Astrocyte (in vitro differentiated cells and primary cell): ENCODE data around the gene HACD1. TPM values are rescaled to one million over a fixed set of nuclear protein-coding genes. Genes with fewer than 3 reads are reported as not detected.

ENCODE experiments used
- DNase-seq: peaks from one replicate; pipeline ENCODE4 v3.0.0-alpha.2; 2010; ENCODE audit warnings: low read depth
- FAIRE-seq: peaks from 2 replicates; lab custom pipeline; 2011; peaks lifted over from hg19 to GRCh38; lab: Jason Lieb, UNC
- H2AFZ ChIP-seq: 2 replicates; pipeline ENCODE4 v1.6.0; 2012; ENCODE audit warnings: low read depth, low read length, inconsistent platforms
- H3K27ac ChIP-seq: 2 replicates; pipeline ENCODE4 v1.5.1; 2011; ENCODE audit warnings: low read depth, low read length, inconsistent platforms
- H3K27me3 ChIP-seq: 2 replicates; pipeline ENCODE4 v1.6.0; 2011; ENCODE audit warnings: low read length, inconsistent platforms; ENCODE audit not compliant: insufficient read depth
- H3K36me3 ChIP-seq: 2 replicates; pipeline ENCODE4 v1.5.1; 2011; ENCODE audit warnings: low read length, inconsistent platforms; ENCODE audit not compliant: insufficient read depth
- H3K4me1 ChIP-seq: 2 replicates; pipeline ENCODE4 v1.5.1; 2011; ENCODE audit warnings: low read length, inconsistent platforms; ENCODE audit not compliant: insufficient read depth
- H3K4me2 ChIP-seq: 2 replicates; pipeline ENCODE4 v1.6.0; 2012; ENCODE audit warnings: low read length, inconsistent platforms
- H3K4me3 ChIP-seq: 2 replicates; pipeline ENCODE4 v1.5.1; 2011; ENCODE audit warnings: low read depth, mild to moderate bottlenecking, low read length, inconsistent platforms; ENCODE audit not compliant: insufficient read depth
- H3K79me2 ChIP-seq: 2 replicates; pipeline ENCODE4 v1.6.0; 2012; ENCODE audit warnings: mild to moderate bottlenecking, low read length, inconsistent platforms; ENCODE audit not compliant: insufficient read depth
- H3K9ac ChIP-seq: 2 replicates; pipeline ENCODE4 v1.6.0; 2012; ENCODE audit warnings: mild to moderate bottlenecking, low read length, inconsistent platforms
- H3K9me3 ChIP-seq: 2 replicates; pipeline ENCODE4 v1.5.1; 2012; ENCODE audit warnings: low read depth, mild to moderate bottlenecking, low read length, inconsistent platforms; ENCODE audit not compliant: insufficient read depth
- H4K20me1 ChIP-seq: 2 replicates; pipeline ENCODE4 v1.6.0; 2012; ENCODE audit warnings: low read length, inconsistent platforms; ENCODE audit not compliant: insufficient read depth
- H3K27ac Mint-ChIP-seq: one replicate; pipeline ENCODE4 v1.8.0; 2021; ENCODE audit warnings: mild to moderate bottlenecking, mixed read lengths; ENCODE audit not compliant: unreplicated experiment
- H3K27me3 Mint-ChIP-seq: one replicate; pipeline ENCODE4 v1.8.0; 2021; ENCODE audit warnings: low read depth, mixed read lengths; ENCODE audit not compliant: unreplicated experiment
- H3K36me3 Mint-ChIP-seq: one replicate; pipeline ENCODE4 v1.8.0; 2021; ENCODE audit warnings: low read depth, mixed read lengths; ENCODE audit not compliant: unreplicated experiment
- H3K4me1 Mint-ChIP-seq: one replicate; pipeline ENCODE4 v1.8.0; 2021; ENCODE audit warnings: low read depth, mixed read lengths; ENCODE audit not compliant: unreplicated experiment
- H3K4me3 Mint-ChIP-seq: one replicate; pipeline ENCODE4 v1.8.0; 2021; ENCODE audit warnings: mild to moderate bottlenecking, moderate library complexity, mixed read lengths; ENCODE audit not compliant: unreplicated experiment
- H3K9me3 Mint-ChIP-seq: one replicate; pipeline ENCODE4 v1.8.0; 2021; ENCODE audit warnings: mild to moderate bottlenecking, mixed read lengths; ENCODE audit not compliant: unreplicated experiment
- CTCF ChIP-seq: IDR thresholded peaks from 2 replicates; pipeline ENCODE4 v1.5.1; 2011; ENCODE audit warnings: low read depth, mild to moderate bottlenecking, inconsistent platforms, low read length, moderate library complexity; ENCODE audit not compliant: insufficient read depth
- EZH2 ChIP-seq: IDR thresholded peaks from 2 replicates; pipeline ENCODE4 v1.6.1; 2012; ENCODE audit warnings: mild to moderate bottlenecking, low read length, inconsistent platforms; ENCODE audit not compliant: insufficient read depth
- total RNA-seq: library from RNA; stranded (reverse); gene quantifications from 2 replicates; pipeline ENCODE4 v1.2.1, GENCODE V29; 2021

Gene HACD1
- total RNA-seq, 1 donor from 2014 or later, result 87.7 TPM

- peaks cover 14% of the 10 kb centered on the region for H3K36me3 Mint-ChIP-seq
- no peak overlapping the region for H3K27ac ChIP-seq
- H3K4me1 Mint-ChIP-seq, result peaks cover 22% of the 10 kb centered on the region
- H3K4me2 ChIP-seq, result no peak overlapping the region
- H2AFZ ChIP-seq, result no peak overlapping the region
- H3K36me3 ChIP-seq, result peaks cover 5% of the 10 kb centered on the region
- peaks cover 97% of the 10 kb centered on the region for H3K79me2 ChIP-seq
- H3K4me3 Mint-ChIP-seq, result no peak overlapping the region
- H3K4me1 ChIP-seq, result peaks cover 3% of the 10 kb centered on the region
- H3K27me3 ChIP-seq, result no peaks in the 10 kb centered on the region
- peaks cover 30% of the 10 kb centered on the region for H4K20me1 ChIP-seq
- TF ChIP-seq CTCF, result no peak
- no peak for TF ChIP-seq EZH2
- H3K9ac ChIP-seq, result no peak overlapping the region
- no peaks in the 10 kb centered on the region for H3K27me3 Mint-ChIP-seq
- no peaks in the 10 kb centered on the region for H3K9me3 Mint-ChIP-seq
- FAIRE-seq, result no peak
- no peaks in the 10 kb centered on the region for H3K9me3 ChIP-seq
- no peak for DNase-seq
- H3K4me3 ChIP-seq, result no peak overlapping the region
- no peak overlapping the region for H3K27ac Mint-ChIP-seq
Observed at GRCh38 chr10:17659365-17659764, 42.2 kb upstream of the HACD1 start.

GRCh38 chr10:17657103-17657500 is 39.9 kb upstream of the HACD1 start:
- DNase-seq (no peak), FAIRE-seq (no peak)
- Histone ChIP-seq H3K27ac (no peak overlapping the region), H3K4me1 (peaks cover 12% of the 10 kb centered on the region), H3K36me3 (peaks cover 2% of the 10 kb centered on the region), H3K9ac (no peak overlapping the region), H3K27me3 (no peaks in the 10 kb centered on the region), H3K4me2 (no peak overlapping the region), H2AFZ (no peak overlapping the region), H3K4me3 (no peak overlapping the region), H3K79me2 (peaks cover 97% of the 10 kb centered on the region), H3K9me3 (peaks cover 2% of the 10 kb centered on the region), H4K20me1 (peaks cover 43% of the 10 kb centered on the region)
- peaks cover 20% of the 10 kb centered on the region for H3K36me3 Mint-ChIP-seq
- H3K4me3 Mint-ChIP-seq, result no peak overlapping the region
- no peaks in the 10 kb centered on the region for H3K27me3 Mint-ChIP-seq
- peaks cover 2% of the 10 kb centered on the region for H3K9me3 Mint-ChIP-seq
- peaks cover 31% of the 10 kb centered on the region for H3K4me1 Mint-ChIP-seq
- TF ChIP-seq CTCF (no peak), EZH2 (no peak)
- peak overlapping the region; percentile 6 for H3K27ac Mint-ChIP-seq

- no peak for FAIRE-seq
- H3K36me3 Mint-ChIP-seq, result peaks cover 16% of the 10 kb centered on the region
Observed at GRCh38 chr10:17655567-17656146, 38.5 kb upstream of the HACD1 start.

More at GRCh38 chr10:17655567-17656146, 38.5 kb upstream of the HACD1 start:
- Mint-ChIP-seq H3K27ac (peak overlapping the region; percentile 93), H3K4me1 (peaks cover 42% of the 10 kb centered on the region), H3K4me3 (peak overlapping the region; percentile 16), H3K27me3 (no peaks in the 10 kb centered on the region), H3K9me3 (peaks cover 2% of the 10 kb centered on the region)
- H3K4me3 ChIP-seq, result no peak overlapping the region
- peaks cover 2% of the 10 kb centered on the region for H3K9me3 ChIP-seq
- peaks cover 96% of the 10 kb centered on the region for H3K79me2 ChIP-seq
- peaks cover 55% of the 10 kb centered on the region for H4K20me1 ChIP-seq
- peak overlapping the region; percentile 20 for H3K27ac ChIP-seq
- H3K27me3 ChIP-seq, result no peaks in the 10 kb centered on the region
- no peak overlapping the region for H3K9ac ChIP-seq
- DNase-seq, result peak; percentile 68
- H3K36me3 ChIP-seq, result peaks cover 2% of the 10 kb centered on the region
- peaks cover 14% of the 10 kb centered on the region for H3K4me1 ChIP-seq
- H3K4me2 ChIP-seq, result peak overlapping the region; percentile 48
- no peak for TF ChIP-seq EZH2
- TF ChIP-seq CTCF, result no peak
- H2AFZ ChIP-seq, result no peak overlapping the region
